NCI-H1417 treated with DMSO at 0.1 percent for 48 hours (cell line): ENCODE data around the gene ABCB11.

Experiments used
- DNase-seq: peaks from one replicate; lab custom pipeline; 2025; lab: John Stamatoyannopoulos, UW

Gene ABCB11

DNA sequence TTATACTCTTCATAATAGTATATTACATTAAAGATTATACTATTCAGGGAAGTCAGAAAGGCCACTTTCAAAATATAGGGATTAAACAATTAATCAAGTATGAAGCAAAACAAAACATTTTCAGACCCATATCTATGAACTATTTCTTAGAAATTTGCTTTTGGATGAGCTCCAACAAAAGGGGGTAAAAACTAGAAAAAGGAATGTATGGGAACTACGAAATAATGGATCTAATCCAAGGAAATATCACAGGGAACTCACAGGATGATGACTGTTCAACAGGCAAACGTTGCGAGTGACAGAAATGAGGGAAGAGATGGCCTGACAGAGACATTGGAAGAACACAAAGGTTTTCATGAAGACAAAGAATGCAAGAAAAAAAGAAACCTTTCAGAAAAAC lies 102.1 kb downstream of the ABCB11 start:
- no peak for DNase-seq

- no peak for DNase-seq
These were observed 102.9 kb downstream of the ABCB11 start for GRCh38 chr2:168928113-168928831.

- DNase-seq, result no peak
These were observed 104.3 kb downstream of the ABCB11 start for GRCh38 chr2:168926621-168927386.

DNA sequence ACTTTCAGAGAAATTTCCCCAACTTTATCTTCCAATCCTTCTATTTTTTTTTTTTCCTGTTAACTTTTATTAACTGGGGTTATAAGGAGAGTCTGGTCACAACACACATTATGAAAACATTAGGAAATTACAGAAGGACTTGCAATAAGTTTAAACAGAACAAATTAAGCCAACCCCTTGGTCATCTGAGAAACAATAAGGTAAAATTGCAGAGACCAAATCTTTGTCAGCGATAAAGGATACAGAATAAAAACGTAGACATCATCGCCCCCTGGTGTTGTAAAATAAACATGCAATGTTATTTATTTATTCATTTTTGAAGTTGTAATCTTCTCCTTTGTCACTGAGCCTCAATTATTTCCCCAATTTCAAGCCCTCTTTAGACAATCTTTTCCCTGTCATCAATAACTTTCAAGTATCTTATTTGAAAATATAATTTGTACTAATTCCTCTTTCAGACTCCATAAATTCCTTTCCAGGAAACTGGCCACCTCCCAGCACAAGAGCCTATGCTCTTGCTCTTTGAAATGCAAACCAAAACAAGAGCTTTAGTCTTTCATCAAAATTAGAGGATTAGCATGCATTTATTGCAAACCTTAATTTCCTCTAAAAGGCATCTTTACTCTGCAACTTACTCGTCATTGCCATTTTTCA lies 110.5 kb downstream of the ABCB11 start:
- DNase-seq, result no peak

- DNase-seq, result no peak
These were observed 114.8 kb downstream of the ABCB11 start for GRCh38 chr2:168916331-168916675.

GRCh38 chr2:168915441-168916330 lies 115.4 kb downstream of the ABCB11 start:
- DNase-seq, result no peak

- DNase-seq, result no peak
These were observed 117.6 kb downstream of the ABCB11 start for GRCh38 chr2:168913495-168913894.

DNA sequence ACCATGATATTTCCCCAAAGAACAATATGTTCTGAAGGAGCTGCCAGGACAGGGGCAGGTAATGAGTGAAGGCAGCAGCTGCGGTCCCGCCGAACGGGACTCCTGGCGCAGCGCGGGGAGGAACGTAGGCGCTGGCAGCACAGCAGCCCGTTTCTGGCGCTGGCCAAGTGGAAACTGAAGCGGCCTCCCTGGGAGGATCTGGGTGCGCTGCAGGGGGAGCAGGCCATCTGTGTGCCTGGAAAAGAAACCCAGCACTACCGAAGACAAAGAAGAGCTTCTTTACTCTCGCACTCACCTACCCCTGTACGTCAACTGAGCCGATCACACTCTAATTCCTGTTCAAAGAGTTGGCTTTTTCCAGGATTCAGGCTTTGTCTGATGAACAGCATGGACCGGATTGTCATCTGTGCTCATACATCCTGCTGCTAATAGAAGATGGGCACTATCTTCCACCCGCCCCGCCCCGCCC lies 118.2 kb downstream of the ABCB11 start:
- DNase-seq, result no peak

- DNase-seq, result no peak
These were observed 118.7 kb downstream of the ABCB11 start for GRCh38 chr2:168912466-168912865.

GRCh38 chr2:168910330-168910729 lies 120.8 kb downstream of the ABCB11 start:
- DNase-seq, result no peak

- no peak for DNase-seq
These were observed 123.0 kb downstream of the ABCB11 start for GRCh38 chr2:168907940-168908662.

- no peak for DNase-seq
These were observed 126.8 kb downstream of the ABCB11 start for GRCh38 chr2:168904358-168904757.

- no peak for DNase-seq
These were observed 127.2 kb downstream of the ABCB11 start for GRCh38 chr2:168903888-168904287.

DNA sequence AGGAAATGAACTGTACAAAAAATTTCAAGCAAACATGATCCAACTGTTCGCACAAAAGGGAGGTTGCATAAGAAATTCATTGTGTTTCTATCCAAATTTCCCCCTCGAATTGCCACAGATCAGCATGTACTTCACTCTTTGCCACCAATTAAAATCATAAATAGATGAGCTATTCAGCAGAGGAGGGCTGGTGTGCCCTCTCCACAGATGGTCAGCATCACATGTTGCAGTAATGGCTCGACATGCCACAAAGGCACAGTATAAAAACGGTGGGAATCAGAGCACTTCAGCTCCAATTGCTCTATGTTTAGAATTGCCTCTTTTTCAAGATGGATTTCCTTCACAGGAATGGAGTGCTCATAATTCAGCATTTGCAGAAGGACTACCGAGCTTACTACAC lies 130.1 kb downstream of the ABCB11 start, which contains the start of gene G6PC2:
Gene G6PC2, plus strand, starts transcription at position 289 of the 400 bp plus-strand sequence. Its CDS starts 41 bp downstream, at position 330.
- no peak for DNase-seq

DNA sequence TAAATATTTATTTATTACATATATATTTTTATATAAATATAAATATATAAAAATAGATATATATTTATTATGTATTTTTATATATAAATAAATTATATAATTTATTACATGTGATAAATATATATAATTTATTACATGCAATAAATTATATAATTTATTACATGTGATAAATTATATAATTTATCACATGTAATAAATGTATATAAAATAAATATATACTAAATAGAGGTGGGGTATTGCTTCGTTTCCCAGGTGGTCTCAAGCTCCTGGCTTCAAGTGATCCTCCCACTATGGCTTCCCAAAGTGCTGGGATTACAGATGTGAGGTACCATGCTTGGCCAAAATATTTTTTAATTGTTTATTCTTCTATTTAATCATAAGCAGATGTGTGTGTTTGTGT lies 133.7 kb downstream of the ABCB11 start:
- DNase-seq, result no peak

- no peak for DNase-seq
These were observed 134.3 kb downstream of the ABCB11 start for GRCh38 chr2:168896783-168897182.

DNA sequence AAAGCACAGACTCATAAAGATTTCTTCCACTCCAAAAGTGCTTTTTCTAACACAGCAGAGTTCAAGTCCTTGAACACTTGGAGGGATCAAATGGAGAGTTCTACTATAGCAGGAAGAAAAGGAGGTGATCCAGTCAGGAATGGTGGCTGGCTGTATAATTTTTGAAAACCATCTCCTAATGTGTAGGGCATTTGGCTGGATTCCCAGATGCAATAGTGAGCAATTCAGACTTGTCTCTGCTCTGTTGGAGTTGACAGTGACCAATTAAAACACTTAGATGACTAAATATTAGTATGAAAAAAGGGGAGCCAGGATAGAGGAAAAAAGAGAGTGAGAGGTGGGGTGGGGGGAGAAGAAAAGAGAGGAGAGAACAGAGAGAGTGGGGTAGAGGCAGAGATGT lies 135.4 kb downstream of the ABCB11 start:
- DNase-seq, result no peak

DNA sequence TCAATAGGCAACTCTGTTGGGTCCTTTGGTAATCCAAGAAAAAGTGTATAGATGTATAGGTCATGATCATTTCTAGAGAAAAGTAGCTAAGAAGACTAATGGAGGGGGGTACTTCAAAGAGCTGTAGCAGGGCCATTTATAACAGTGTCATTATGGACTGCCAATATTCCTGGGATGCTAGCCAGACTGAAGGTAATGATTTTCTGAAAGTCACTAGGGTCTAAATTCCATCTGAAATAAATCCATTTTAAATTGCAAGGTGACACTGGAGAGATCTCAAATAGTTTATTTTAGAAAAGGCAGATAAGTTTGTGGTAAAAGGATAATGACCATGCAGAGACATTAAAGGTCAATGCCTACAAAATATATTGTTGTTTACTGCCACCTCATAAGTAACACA lies 136.4 kb downstream of the ABCB11 start:
- no peak for DNase-seq

DNA sequence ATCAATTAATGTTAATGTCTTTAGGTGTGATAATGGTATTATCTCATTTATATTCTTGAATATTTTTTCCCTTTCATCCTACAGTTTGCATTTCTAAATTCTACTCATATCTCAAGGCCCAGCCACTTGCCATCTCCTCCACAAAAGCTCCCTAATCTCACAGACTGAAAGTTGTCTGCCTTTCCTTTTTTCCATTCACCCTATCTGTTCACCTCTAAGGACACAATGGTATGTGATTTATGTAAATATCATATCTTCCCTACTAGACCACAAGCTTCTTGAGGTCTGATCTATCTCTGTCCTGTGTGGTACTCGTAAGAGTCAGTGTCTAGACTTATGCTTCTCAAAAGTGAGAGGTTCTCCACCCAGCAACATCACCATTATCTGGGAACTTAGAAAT lies 137.0 kb downstream of the ABCB11 start:
- DNase-seq, result no peak

DNA sequence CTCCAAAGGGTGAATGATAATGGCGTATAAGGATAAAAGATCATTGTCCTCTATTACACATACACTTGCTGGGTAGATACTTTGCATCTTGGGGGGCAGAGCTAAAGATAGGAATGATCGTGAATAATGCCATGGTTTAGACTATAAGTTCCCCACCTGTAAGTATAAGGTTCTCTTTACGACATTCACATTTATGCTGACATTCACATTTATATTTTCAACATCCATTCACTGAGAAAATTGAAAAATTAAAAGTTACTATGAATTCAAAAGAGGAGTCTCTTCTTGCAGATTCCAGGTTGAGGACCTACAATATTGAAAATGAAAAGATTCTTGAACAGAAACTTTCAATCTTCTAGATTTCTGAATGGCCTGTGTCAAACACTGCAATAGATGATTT lies 138.8 kb downstream of the ABCB11 start:
- DNase-seq, result no peak
